HG02798 (cell line): ENCODE data around the gene DLG3.
"Not testable (repeated sequence)": the region's sequence is repeated elsewhere in the genome, so short reads cannot be mapped to it uniquely, and the experiment has no call there.

Experiments
- ATAC-seq: cut with Tn5 transposase; IDR thresholded peaks from one replicate; pipeline ENCODE4 v1.9.1; 2021; ENCODE audit warnings: mild to moderate bottlenecking; ENCODE audit not compliant: unreplicated experiment, poor library complexity

Gene DLG3

GRCh38 chrX:70444326-70444945 lies at the start of gene DLG3:
DLG3 (plus strand) TSS chrX:70444835; CDS start chrX:70445202, 367 bp downstream.
- ATAC-seq = peak; percentile 35

- no peak for ATAC-seq
Observed at GRCh38 chrX:70398899-70399298, 45.7 kb upstream of the DLG3 start.

GRCh38 chrX:70400181-70400580 lies 44.5 kb upstream of the DLG3 start:
- ATAC-seq = not testable (repeated sequence)

GRCh38 chrX:70402721-70403120 lies 41.9 kb upstream of the DLG3 start:
- no peak for ATAC-seq

GRCh38 chrX:70405003-70405402 lies 39.6 kb upstream of the DLG3 start:
- no peak for ATAC-seq

- ATAC-seq = no peak
Observed at GRCh38 chrX:70410921-70411320, 33.7 kb upstream of the DLG3 start.

- no peak for ATAC-seq
Observed at GRCh38 chrX:70411475-70411874, 33.2 kb upstream of the DLG3 start.

GRCh38 chrX:70421618-70422017 lies 23.0 kb upstream of the DLG3 start:
- ATAC-seq = no peak

GRCh38 chrX:70422851-70423341 lies 21.7 kb upstream of the DLG3 start, which contains the start of gene GDPD2:
GDPD2 (plus strand) TSS chrX:70423314; CDS start chrX:70424985, 1,671 bp downstream.
- no peak for ATAC-seq

- ATAC-seq = no peak
Observed at GRCh38 chrX:70423936-70424675, 20.5 kb upstream of the DLG3 start.

GRCh38 chrX:70424801-70425200 lies 19.8 kb upstream of the DLG3 start:
- no peak for ATAC-seq

- no peak for ATAC-seq
Observed at GRCh38 chrX:70426286-70427278, 18.1 kb upstream of the DLG3 start.

GRCh38 chrX:70427365-70427764 lies 17.3 kb upstream of the DLG3 start:
- ATAC-seq = no peak

- no peak for ATAC-seq
Observed at GRCh38 chrX:70429759-70430158, 14.9 kb upstream of the DLG3 start.

- ATAC-seq = no peak
Observed at GRCh38 chrX:70432936-70433847, 11.4 kb upstream of the DLG3 start.

- peak; percentile 77 for ATAC-seq
Observed at GRCh38 chrX:70433848-70434351, 10.7 kb upstream of the DLG3 start.

- peak; percentile 74 for ATAC-seq
Observed at GRCh38 chrX:70434352-70434866, 10.2 kb upstream of the DLG3 start.

- no peak for ATAC-seq
Observed at GRCh38 chrX:70434914-70435586, 9.6 kb upstream of the DLG3 start.
